ENCODE results near the gene DIAPH3. TPM values are rescaled to one million over a fixed set of nuclear protein-coding genes. Genes with fewer than 3 reads are reported as not detected.

DIAPH3 gene
- total RNA-seq, 2 donors from 2014 or later: 7.1 to 8.0 TPM

DNA sequence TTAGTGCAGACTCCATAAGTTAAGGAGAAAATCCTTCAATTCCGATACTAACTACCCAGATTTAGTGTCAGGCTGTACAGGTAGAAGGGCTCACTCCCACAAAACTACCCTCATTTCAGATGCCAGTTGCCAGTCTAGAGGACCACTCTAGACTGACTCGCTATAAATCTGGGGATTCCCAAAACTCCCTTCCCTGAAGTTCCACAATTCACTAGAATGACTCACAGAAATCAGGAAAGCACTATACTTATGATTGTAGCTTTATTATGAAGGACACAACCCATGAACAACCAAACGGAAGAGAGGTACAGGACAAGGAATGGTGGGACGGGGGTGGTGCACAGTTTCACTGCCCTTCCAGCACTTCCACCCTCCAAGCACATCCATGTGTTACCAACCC lies 321.2 kb downstream of the DIAPH3 start:
- H3K9me3 ChIP-seq: no peaks in the 10 kb centered on the region
- no peak for ATAC-seq (ENCODE audit: insufficient number of reproducible peaks, low FRiP score, low read depth)
- no peak overlapping the region for H3K27ac ChIP-seq
- TF ChIP-seq, protein P1, sequence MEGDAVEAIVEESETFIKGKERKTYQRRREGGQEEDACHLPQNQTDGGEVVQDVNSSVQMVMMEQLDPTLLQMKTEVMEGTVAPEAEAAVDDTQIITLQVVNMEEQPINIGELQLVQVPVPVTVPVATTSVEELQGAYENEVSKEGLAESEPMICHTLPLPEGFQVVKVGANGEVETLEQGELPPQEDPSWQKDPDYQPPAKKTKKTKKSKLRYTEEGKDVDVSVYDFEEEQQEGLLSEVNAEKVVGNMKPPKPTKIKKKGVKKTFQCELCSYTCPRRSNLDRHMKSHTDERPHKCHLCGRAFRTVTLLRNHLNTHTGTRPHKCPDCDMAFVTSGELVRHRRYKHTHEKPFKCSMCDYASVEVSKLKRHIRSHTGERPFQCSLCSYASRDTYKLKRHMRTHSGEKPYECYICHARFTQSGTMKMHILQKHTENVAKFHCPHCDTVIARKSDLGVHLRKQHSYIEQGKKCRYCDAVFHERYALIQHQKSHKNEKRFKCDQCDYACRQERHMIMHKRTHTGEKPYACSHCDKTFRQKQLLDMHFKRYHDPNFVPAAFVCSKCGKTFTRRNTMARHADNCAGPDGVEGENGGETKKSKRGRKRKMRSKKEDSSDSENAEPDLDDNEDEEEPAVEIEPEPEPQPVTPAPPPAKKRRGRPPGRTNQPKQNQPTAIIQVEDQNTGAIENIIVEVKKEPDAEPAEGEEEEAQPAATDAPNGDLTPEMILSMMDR (IDR thresholded peaks at IDR 0.05): no peak
- no peak for DNase-seq (ENCODE audit: low spot score)
- H3K36me3 ChIP-seq: no peaks in the 10 kb centered on the region
- no peaks in the 10 kb centered on the region for H3K4me1 ChIP-seq (ENCODE audit: control insufficient read depth in 1 of 2, low read depth in 2 of 2)
- H3K4me3 ChIP-seq: no peak overlapping the region
- H3K27me3 ChIP-seq (replicated peaks; ENCODE audit: insufficient read depth): no peaks in the 10 kb centered on the region

DNA sequence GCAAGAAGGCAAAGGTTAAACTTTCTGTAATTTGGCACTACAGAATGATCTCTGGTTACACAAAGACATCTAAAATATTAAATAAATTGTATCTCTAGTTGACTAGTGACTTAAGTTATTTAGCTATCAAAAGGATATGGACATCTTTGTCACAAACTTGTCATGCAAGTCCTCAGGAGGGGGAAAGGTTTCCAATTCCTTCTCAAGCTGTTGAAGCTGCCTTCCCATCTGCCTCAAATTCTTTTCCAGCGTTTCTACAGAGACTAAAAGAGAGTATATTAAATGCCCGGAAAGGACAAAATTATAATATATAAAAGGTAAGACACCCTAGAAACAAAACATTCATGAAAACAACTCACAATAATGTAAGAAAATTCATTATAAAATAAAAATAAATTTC lies 324.5 kb downstream of the DIAPH3 start:
- no peaks in the 10 kb centered on the region for H3K9me3 ChIP-seq
- TF ChIP-seq, protein P1 (IDR thresholded peaks at IDR 0.05): no peak
- no peaks in the 10 kb centered on the region for H3K27me3 ChIP-seq (replicated peaks; ENCODE audit: insufficient read depth)
- H3K27ac ChIP-seq: no peak overlapping the region
- no peaks in the 10 kb centered on the region for H3K4me1 ChIP-seq (ENCODE audit: control insufficient read depth in 1 of 2, low read depth in 2 of 2)
- ATAC-seq (ENCODE audit: insufficient number of reproducible peaks, low FRiP score, low read depth) (no peak), DNase-seq (ENCODE audit: low spot score) (no peak)
- no peak overlapping the region for H3K4me3 ChIP-seq
- no peaks in the 10 kb centered on the region for H3K36me3 ChIP-seq

DNA sequence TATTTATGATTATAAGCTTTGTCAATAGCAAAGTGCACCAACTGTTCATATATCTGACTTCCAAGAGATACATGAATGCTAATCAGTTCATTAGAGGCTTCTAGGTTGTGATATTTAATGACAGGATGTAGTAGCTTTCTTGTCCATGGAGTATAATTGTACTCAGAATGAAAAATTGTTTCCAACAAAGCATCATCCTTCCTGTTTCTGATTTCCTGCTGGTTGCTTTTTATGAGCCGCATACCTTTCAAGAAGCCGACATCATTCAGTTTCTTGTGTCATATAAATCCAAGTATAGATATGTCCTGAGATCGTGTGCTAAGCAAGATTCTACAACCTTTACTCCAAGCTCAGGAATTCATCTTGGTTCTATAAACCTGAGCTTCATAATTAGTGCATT lies 326.6 kb downstream of the DIAPH3 start:
- Histone ChIP-seq H3K36me3 (no peaks in the 10 kb centered on the region), H3K9me3 (no peaks in the 10 kb centered on the region), H3K27ac (no peak overlapping the region), H3K4me1 (ENCODE audit: control insufficient read depth in 1 of 2, low read depth in 2 of 2) (no peaks in the 10 kb centered on the region), H3K27me3 (replicated peaks; ENCODE audit: insufficient read depth) (no peaks in the 10 kb centered on the region), H3K4me3 (no peak overlapping the region)
- DNase-seq (ENCODE audit: low spot score) (no peak), ATAC-seq (ENCODE audit: insufficient number of reproducible peaks, low FRiP score, low read depth) (no peak)
- TF ChIP-seq, protein P1 (IDR thresholded peaks at IDR 0.05): no peak

DNA sequence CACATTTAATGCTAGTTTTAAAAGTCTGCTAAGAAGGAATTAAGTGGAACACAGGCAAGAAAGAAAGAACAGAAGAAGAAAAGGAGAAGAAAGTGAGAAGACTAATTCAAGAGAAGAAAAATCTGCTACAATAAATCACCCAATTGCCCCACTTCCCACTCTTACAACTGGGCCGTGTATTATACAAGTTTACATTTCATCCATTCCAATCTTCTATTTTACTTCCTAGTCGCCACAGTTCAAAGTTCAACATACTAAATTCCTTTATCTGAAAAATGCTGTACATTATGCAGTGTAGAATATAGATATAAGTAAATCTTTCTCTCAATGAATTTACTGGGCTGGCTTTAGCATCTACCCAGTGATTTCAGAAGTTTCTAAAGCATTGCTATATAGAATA lies 328.2 kb downstream of the DIAPH3 start:
- Histone ChIP-seq H3K4me1 (ENCODE audit: control insufficient read depth in 1 of 2, low read depth in 2 of 2) (no peaks in the 10 kb centered on the region), H3K4me3 (no peak overlapping the region), H3K36me3 (no peaks in the 10 kb centered on the region), H3K9me3 (no peaks in the 10 kb centered on the region), H3K27ac (no peak overlapping the region), H3K27me3 (replicated peaks; ENCODE audit: insufficient read depth) (no peaks in the 10 kb centered on the region)
- DNase-seq (ENCODE audit: low spot score) (no peak), ATAC-seq (ENCODE audit: insufficient number of reproducible peaks, low FRiP score, low read depth) (no peak)
- TF ChIP-seq, protein P1 (IDR thresholded peaks at IDR 0.05): no peak

DNA sequence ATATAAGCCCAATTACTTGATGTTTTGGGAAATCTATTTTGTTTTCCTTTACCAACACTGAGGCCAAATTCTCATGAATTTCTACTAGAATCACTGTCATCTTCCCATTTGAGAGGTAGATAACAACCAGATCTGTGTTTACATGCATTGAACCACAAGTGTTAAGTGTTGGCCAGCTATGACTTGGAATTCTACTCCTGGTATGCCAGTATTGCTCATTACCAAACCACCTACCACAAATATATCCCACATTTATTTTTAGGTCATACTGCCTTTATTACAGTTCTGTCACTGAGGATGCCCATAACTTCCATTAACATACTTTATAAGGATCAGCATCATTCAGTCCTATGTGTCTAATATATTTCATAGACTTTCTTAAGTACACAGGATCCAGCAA lies 328.9 kb downstream of the DIAPH3 start:
- DNase-seq (ENCODE audit: low spot score) (no peak), ATAC-seq (ENCODE audit: insufficient number of reproducible peaks, low FRiP score, low read depth) (no peak)
- no peaks in the 10 kb centered on the region for H3K27me3 ChIP-seq (replicated peaks; ENCODE audit: insufficient read depth)
- no peaks in the 10 kb centered on the region for H3K9me3 ChIP-seq
- H3K4me1 ChIP-seq (ENCODE audit: control insufficient read depth in 1 of 2, low read depth in 2 of 2): no peaks in the 10 kb centered on the region
- H3K36me3 ChIP-seq: no peaks in the 10 kb centered on the region
- H3K27ac ChIP-seq: no peak overlapping the region
- no peak overlapping the region for H3K4me3 ChIP-seq
- TF ChIP-seq, protein P1 (IDR thresholded peaks at IDR 0.05): no peak

All from thoracic aorta (tissue), 2 donors.